ENCODE measurements around the gene CCDC186. TPM values are rescaled to one million over a fixed set of nuclear protein-coding genes. Genes with fewer than 3 reads are reported as not detected.

The CCDC186 gene
- total and polyA plus RNA-seq, 2 donors (not counting 1 experiment from before 2014, with no cell fraction given), result 13.0 to 15.7 TPM

- no peaks in the 10 kb centered on the region for H4K20me1 ChIP-seq (ENCODE audit: control insufficient read depth, extremely low read depth, insufficient read depth, low read length)
- TF ChIP-seq EZH2 (IDR thresholded peaks at IDR 0.05; ENCODE audit: low read length, missing control alignments) (no peak), CTCF (conservative IDR thresholded peaks at IDR 0.05 in 1 of 2, IDR thresholded peaks at IDR 0.05 in 1 of 2; ENCODE audit: low read depth in 1 of 2, low read length in 2 of 2) (no peak)
- no peak overlapping the region for H3K4me2 ChIP-seq (ENCODE audit: extremely low read depth, insufficient read depth, low read length)
- no peak overlapping the region for H2AFZ ChIP-seq (ENCODE audit: low read length)
- no peaks in the 10 kb centered on the region for H3K79me2 ChIP-seq (ENCODE audit: control insufficient read depth, insufficient read depth, low read length)
- DNase-seq (ENCODE audit: low read depth in 2 of 2), result no peak
- H3K36me3 ChIP-seq (ENCODE audit: control insufficient read depth, insufficient read depth, low read length), result no peaks in the 10 kb centered on the region
- H3K4me1 ChIP-seq (ENCODE audit: control insufficient read depth, extremely low read depth, insufficient read depth, low read length), result no peaks in the 10 kb centered on the region
- H3K9me3 ChIP-seq (ENCODE audit: control insufficient read depth, insufficient read depth, low read depth, low read length), result no peaks in the 10 kb centered on the region
- peaks cover 3% of the 10 kb centered on the region for H3K27me3 ChIP-seq (ENCODE audit: control insufficient read depth, insufficient read depth, low read length)
- no peak overlapping the region for H3K9ac ChIP-seq (ENCODE audit: insufficient read depth, low read length)
- H3K27ac ChIP-seq (ENCODE audit: insufficient read depth, low read length), result no peak overlapping the region
- H3K4me3 ChIP-seq (replicated peaks in 1 of 4; ENCODE audit: control extremely low read depth in 1 of 4, insufficient read depth in 1 of 4, low read depth in 3 of 4, low read length in 4 of 4), result no peak overlapping the region
These were observed 28.8 kb upstream of the CCDC186 start for GRCh38 chr10:114202812-114203211.

- Histone ChIP-seq H2AFZ (ENCODE audit: low read length) (no peak overlapping the region), H3K4me1 (ENCODE audit: control insufficient read depth, extremely low read depth, insufficient read depth, low read length) (no peaks in the 10 kb centered on the region), H3K4me2 (ENCODE audit: extremely low read depth, insufficient read depth, low read length) (no peak overlapping the region), H3K4me3 (replicated peaks in 1 of 4; ENCODE audit: control extremely low read depth in 1 of 4, insufficient read depth in 1 of 4, low read depth in 3 of 4, low read length in 4 of 4) (no peak overlapping the region), H3K27ac (ENCODE audit: insufficient read depth, low read length) (no peak overlapping the region), H3K27me3 (ENCODE audit: control insufficient read depth, insufficient read depth, low read length) (peaks cover 3% of the 10 kb centered on the region), H4K20me1 (ENCODE audit: control insufficient read depth, extremely low read depth, insufficient read depth, low read length) (no peaks in the 10 kb centered on the region), H3K36me3 (ENCODE audit: control insufficient read depth, insufficient read depth, low read length) (no peaks in the 10 kb centered on the region), H3K79me2 (ENCODE audit: control insufficient read depth, insufficient read depth, low read length) (no peaks in the 10 kb centered on the region), H3K9ac (ENCODE audit: insufficient read depth, low read length) (no peak overlapping the region), H3K9me3 (ENCODE audit: control insufficient read depth, insufficient read depth, low read depth, low read length) (no peaks in the 10 kb centered on the region)
- no peak for DNase-seq (ENCODE audit: low read depth in 2 of 2)
- TF ChIP-seq EZH2 (IDR thresholded peaks at IDR 0.05; ENCODE audit: low read length, missing control alignments), result no peak
- no peak for TF ChIP-seq CTCF (conservative IDR thresholded peaks at IDR 0.05 in 1 of 2, IDR thresholded peaks at IDR 0.05 in 1 of 2; ENCODE audit: low read depth in 1 of 2, low read length in 2 of 2)
These were observed 25.2 kb upstream of the CCDC186 start for GRCh38 chr10:114199239-114199638.

- DNase-seq (ENCODE audit: low read depth in 2 of 2), result no peak
- H3K4me3 ChIP-seq (replicated peaks in 1 of 4; ENCODE audit: control extremely low read depth in 1 of 4, insufficient read depth in 1 of 4, low read depth in 3 of 4, low read length in 4 of 4), result no peak overlapping the region
- no peak overlapping the region for H2AFZ ChIP-seq (ENCODE audit: low read length)
- no peak overlapping the region for H3K9ac ChIP-seq (ENCODE audit: insufficient read depth, low read length)
- H3K36me3 ChIP-seq (ENCODE audit: control insufficient read depth, insufficient read depth, low read length), result no peaks in the 10 kb centered on the region
- H3K79me2 ChIP-seq (ENCODE audit: control insufficient read depth, insufficient read depth, low read length), result no peaks in the 10 kb centered on the region
- TF ChIP-seq EZH2 (IDR thresholded peaks at IDR 0.05; ENCODE audit: low read length, missing control alignments) (no peak), CTCF (conservative IDR thresholded peaks at IDR 0.05 in 1 of 2, IDR thresholded peaks at IDR 0.05 in 1 of 2; ENCODE audit: low read depth in 1 of 2, low read length in 2 of 2) (no peak)
- no peaks in the 10 kb centered on the region for H3K9me3 ChIP-seq (ENCODE audit: control insufficient read depth, insufficient read depth, low read depth, low read length)
- no peak overlapping the region for H3K27ac ChIP-seq (ENCODE audit: insufficient read depth, low read length)
- no peaks in the 10 kb centered on the region for H4K20me1 ChIP-seq (ENCODE audit: control insufficient read depth, extremely low read depth, insufficient read depth, low read length)
- H3K27me3 ChIP-seq (ENCODE audit: control insufficient read depth, insufficient read depth, low read length), result no peaks in the 10 kb centered on the region
- H3K4me2 ChIP-seq (ENCODE audit: extremely low read depth, insufficient read depth, low read length), result no peak overlapping the region
- no peaks in the 10 kb centered on the region for H3K4me1 ChIP-seq (ENCODE audit: control insufficient read depth, extremely low read depth, insufficient read depth, low read length)
These were observed 21.1 kb upstream of the CCDC186 start for GRCh38 chr10:114195079-114195478.

All from fibroblast of lung (primary cell).